ENCODE measurements around the gene ATF3.

ATF3 gene

DNA sequence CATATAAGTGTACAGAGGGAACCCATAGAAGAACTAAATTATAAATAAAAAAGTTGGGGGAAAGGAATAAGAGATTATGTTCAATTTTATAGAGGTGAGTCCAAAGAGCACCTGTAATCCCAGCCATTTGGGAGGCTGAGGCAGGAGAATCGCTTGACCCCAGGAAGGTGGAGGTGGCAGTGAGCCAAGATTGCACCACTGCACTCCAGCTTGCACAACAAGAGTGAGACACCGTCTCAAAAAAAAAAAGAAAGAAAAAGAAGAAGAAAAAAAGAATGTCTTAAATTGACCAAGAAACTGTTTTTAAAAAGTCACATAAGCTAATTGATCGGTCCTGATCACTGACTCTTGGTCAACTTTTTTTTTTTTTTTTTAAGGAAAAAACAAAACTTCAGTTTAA, 19.1 kb upstream of the ATF3 start:
- peaks cover 8% of the 10 kb centered on the region; the same call in 1 of the 2 replicates for H3K4me1 ChIP-seq (ENCODE audit: control insufficient read depth, insufficient read depth, low read length)
- no peaks in the 10 kb centered on the region for H3K36me3 ChIP-seq (ENCODE audit: control insufficient read depth in 2 of 2, insufficient read depth in 1 of 2, low read length in 2 of 2)
- no peak overlapping the region for H3K27ac ChIP-seq (ENCODE audit: extremely low read depth, low read depth, low read length)
- ChIA-PET CTCF (interaction anchor here (0.6 to 1.5 kb wide), 7 partner anchors 8 to 134 kb away, joined by 3 to 6 read pairs (median 3); no protein-coding TSS in a partner anchor), POLR2A (interaction anchor here (1.9 kb wide), 1 partner anchor 19 kb away, joined by 11 read pairs; the partner anchor contains the start of gene ATF3)
- TF ChIP-seq ZBTB21 (tag by site-specific recombination; IDR thresholded peaks at IDR 0.05), result no peak
- no peak overlapping the region for H3K4me3 ChIP-seq (ENCODE audit: low read depth, low read length)
- no peaks in the 10 kb centered on the region for H3K9me3 ChIP-seq (ENCODE audit: control insufficient read depth, insufficient read depth, low read depth, low read length)

DNA sequence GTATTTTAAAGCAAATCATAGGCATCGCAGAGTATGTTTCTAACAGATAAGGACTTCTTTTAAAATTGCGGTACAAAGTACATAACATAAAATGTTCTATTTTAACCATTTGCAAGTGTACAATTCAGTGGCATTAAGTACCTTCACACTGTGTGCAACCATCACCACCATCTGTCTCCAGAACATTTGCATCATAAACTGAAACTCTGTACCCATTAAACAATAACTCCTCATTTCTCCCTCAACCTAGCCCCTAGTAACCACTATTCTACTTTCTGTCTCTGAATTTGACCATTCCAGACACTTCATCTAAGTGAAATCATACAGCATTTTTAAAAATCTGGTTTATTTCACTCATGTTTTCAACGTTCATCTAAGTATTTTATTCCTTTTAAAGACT, 16.6 kb upstream of the ATF3 start:
- no peak overlapping the region for H3K4me3 ChIP-seq (ENCODE audit: low read depth, low read length)
- H3K9me3 ChIP-seq (ENCODE audit: control insufficient read depth, insufficient read depth, low read depth, low read length), result no peaks in the 10 kb centered on the region
- TF ChIP-seq ZNF449 (tag by site-specific recombination; IDR thresholded peaks at IDR 0.05), result no peak
- TF ChIP-seq ZSCAN16 (tag by site-specific recombination; IDR thresholded peaks at IDR 0.05), result no peak
- no peaks in the 10 kb centered on the region for H3K36me3 ChIP-seq (ENCODE audit: control insufficient read depth in 2 of 2, insufficient read depth in 1 of 2, low read length in 2 of 2)
- H3K27ac ChIP-seq (ENCODE audit: extremely low read depth, low read depth, low read length), result no peak overlapping the region
- POLR2A ChIA-PET, result no interaction called here
- peaks cover 5% of the 10 kb centered on the region; the same call in 1 of the 2 replicates for H3K4me1 ChIP-seq (ENCODE audit: control insufficient read depth, insufficient read depth, low read length)
- CTCF ChIA-PET, result no interaction called here

- no peak overlapping the region for H3K4me3 ChIP-seq (ENCODE audit: low read depth, low read length)
- CTCF ChIA-PET, result interaction anchor here (1.0 to 1.6 kb wide), 3 partner anchors 116 to 117 kb away, joined by 3 to 4 read pairs (median 3); no protein-coding TSS in a partner anchor
- POLR2A ChIA-PET, result interaction anchor here (1.0 to 2.4 kb wide), 3 partner anchors 15 to 131 kb away, joined by 3 to 25 read pairs (median 8); partner anchors contain the start of gene ATF3
- H3K36me3 ChIP-seq (ENCODE audit: control insufficient read depth in 2 of 2, insufficient read depth in 1 of 2, low read length in 2 of 2), result no peaks in the 10 kb centered on the region
- 0 out of 2 replicates have a peak, but pooled peaks cover 3% of the 10 kb centered on the region for H3K4me1 ChIP-seq (ENCODE audit: control insufficient read depth, insufficient read depth, low read length)
- no peak overlapping the region for H3K27ac ChIP-seq (ENCODE audit: extremely low read depth, low read depth, low read length)
- TF ChIP-seq ZFHX2 (tag by site-specific recombination; conservative IDR thresholded peaks at IDR 0.05) (no peak), ZNF16 (tag by site-specific recombination; IDR thresholded peaks at IDR 0.05; ENCODE audit: low read depth) (no peak), PRDM1 (tag by site-specific recombination; IDR thresholded peaks at IDR 0.05) (no peak), ZNF555 (tag by site-specific recombination; conservative IDR thresholded peaks at IDR 0.05) (no peak), ZNF138 (tag by site-specific recombination; IDR thresholded peaks at IDR 0.05; ENCODE audit: borderline replicate concordance) (no peak), ZBTB20 (tag by site-specific recombination; IDR thresholded peaks at IDR 0.05) (no peak; the same call in 1 of the 2 replicates), ZBTB8A (tag by site-specific recombination; IDR thresholded peaks at IDR 0.05) (no peak), ZBTB26 (tag by site-specific recombination; optimal IDR thresholded peaks at IDR 0.05) (no peak), ZNF658 (tag by site-specific recombination; IDR thresholded peaks at IDR 0.05) (no peak), ZBTB48 (tag by site-specific recombination; IDR thresholded peaks at IDR 0.05) (no peak), ZNF324 (tag by site-specific recombination; IDR thresholded peaks at IDR 0.05) (no peak), ZSCAN16 (tag by site-specific recombination; IDR thresholded peaks at IDR 0.05) (no peak), ZNF76 (tag by site-specific recombination; IDR thresholded peaks at IDR 0.05; ENCODE audit: borderline replicate concordance, low read depth) (no peak), PRDM4 (tag by site-specific recombination; IDR thresholded peaks at IDR 0.05) (no peak), OVOL3 (tag by site-specific recombination; IDR thresholded peaks at IDR 0.05) (no peak), ZNF223 (tag by site-specific recombination; IDR thresholded peaks at IDR 0.05) (no peak)
- no peaks in the 10 kb centered on the region for H3K9me3 ChIP-seq (ENCODE audit: control insufficient read depth, insufficient read depth, low read depth, low read length)
Observed at GRCh38 chr1:212593821-212594251, 14.7 kb upstream of the ATF3 start.

Data from HEK293 (cell line).